RWPE2 (cell line): Measurements from ENCODE around the gene ZNF521.

Source experiments
- ATAC-seq: fragments of 200-7000 bp; cut with Tn5 transposase; 3 replicates; pipeline ENCODE4 v1.9.1; 2021; ENCODE audit warnings: low read depth
- DNase-seq: peaks from one replicate; pipeline ENCODE4 v3.0.0-alpha.2; 2020; ENCODE audit warnings: low spot score
- H3K27ac ChIP-seq: fragments of 450-650 bp; 2 replicates; pipeline ENCODE4 v1.5.1; 2017; ENCODE audit warnings: mild to moderate bottlenecking; ENCODE audit not compliant: poor library complexity, severe bottlenecking
- H3K27me3 ChIP-seq: fragments of 250-450 bp; sonication (Bioruptor Pico); 2 replicates; pipeline ENCODE4 v1.5.1; 2021; ENCODE audit warnings: mild to moderate bottlenecking, moderate library complexity; ENCODE audit not compliant: insufficient read depth, poor library complexity, severe bottlenecking
- H3K36me3 ChIP-seq: fragments of 250-450 bp; sonication (Bioruptor Pico); 2 replicates; pipeline ENCODE4 v1.5.1; 2020; ENCODE audit warnings: low read depth, mild to moderate bottlenecking, moderate library complexity
- H3K4me1 ChIP-seq: fragments of 250-450 bp; sonication (Bioruptor Pico); 2 replicates; pipeline ENCODE4 v1.5.1; 2021; ENCODE audit warnings: mild to moderate bottlenecking, moderate library complexity; ENCODE audit not compliant: insufficient read depth, poor library complexity, severe bottlenecking
- H3K4me3 ChIP-seq: fragments of 250-450 bp; sonication (Bioruptor Pico); 2 replicates; pipeline ENCODE4 v1.5.1; 2021; ENCODE audit warnings: mild to moderate bottlenecking, moderate library complexity; ENCODE audit not compliant: severe bottlenecking
- H3K9me3 ChIP-seq: fragments of 250-450 bp; sonication (Bioruptor Pico); 2 replicates; pipeline ENCODE4 v1.5.1; 2021; ENCODE audit warnings: mild to moderate bottlenecking, moderate library complexity; ENCODE audit not compliant: severe bottlenecking
- TF ChIP-seq, protein P1 (sequence below): fragments of 450-650 bp; IDR thresholded peaks from one replicate; pipeline ENCODE4 v1.5.1; 2017; ENCODE audit warnings: mild to moderate bottlenecking, moderate library complexity; ENCODE audit not compliant: poor library complexity, severe bottlenecking

The ZNF521 gene

DNA sequence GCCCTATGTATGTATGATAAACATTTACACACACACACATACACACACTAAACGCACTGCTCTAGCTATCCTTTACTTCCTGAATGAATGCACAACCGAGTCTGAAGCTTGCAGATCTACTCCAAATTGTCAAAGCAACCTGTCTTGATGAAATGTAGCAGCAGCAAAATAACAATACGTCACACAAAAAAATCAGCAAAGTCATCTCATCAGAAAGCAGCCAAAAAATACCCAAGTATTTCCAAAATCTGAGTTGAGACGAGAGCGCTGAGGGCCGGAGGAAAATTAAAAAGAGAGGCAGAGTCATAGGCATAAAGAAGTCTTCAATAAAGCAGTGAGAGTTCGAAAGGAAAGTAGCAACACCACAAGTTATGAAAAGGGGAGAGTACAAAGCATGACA lies 67.7 kb downstream of the ZNF521 start:
- Histone ChIP-seq H3K9me3 (no peaks in the 10 kb centered on the region), H3K36me3 (no peaks in the 10 kb centered on the region), H3K4me3 (no peak overlapping the region), H3K4me1 (no peaks in the 10 kb centered on the region), H3K27me3 (peaks cover 19% of the 10 kb centered on the region), H3K27ac (no peak overlapping the region)
- TF ChIP-seq, protein P1, sequence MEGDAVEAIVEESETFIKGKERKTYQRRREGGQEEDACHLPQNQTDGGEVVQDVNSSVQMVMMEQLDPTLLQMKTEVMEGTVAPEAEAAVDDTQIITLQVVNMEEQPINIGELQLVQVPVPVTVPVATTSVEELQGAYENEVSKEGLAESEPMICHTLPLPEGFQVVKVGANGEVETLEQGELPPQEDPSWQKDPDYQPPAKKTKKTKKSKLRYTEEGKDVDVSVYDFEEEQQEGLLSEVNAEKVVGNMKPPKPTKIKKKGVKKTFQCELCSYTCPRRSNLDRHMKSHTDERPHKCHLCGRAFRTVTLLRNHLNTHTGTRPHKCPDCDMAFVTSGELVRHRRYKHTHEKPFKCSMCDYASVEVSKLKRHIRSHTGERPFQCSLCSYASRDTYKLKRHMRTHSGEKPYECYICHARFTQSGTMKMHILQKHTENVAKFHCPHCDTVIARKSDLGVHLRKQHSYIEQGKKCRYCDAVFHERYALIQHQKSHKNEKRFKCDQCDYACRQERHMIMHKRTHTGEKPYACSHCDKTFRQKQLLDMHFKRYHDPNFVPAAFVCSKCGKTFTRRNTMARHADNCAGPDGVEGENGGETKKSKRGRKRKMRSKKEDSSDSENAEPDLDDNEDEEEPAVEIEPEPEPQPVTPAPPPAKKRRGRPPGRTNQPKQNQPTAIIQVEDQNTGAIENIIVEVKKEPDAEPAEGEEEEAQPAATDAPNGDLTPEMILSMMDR: no peak
- DNase-seq (no peak), ATAC-seq (no peak)

DNA sequence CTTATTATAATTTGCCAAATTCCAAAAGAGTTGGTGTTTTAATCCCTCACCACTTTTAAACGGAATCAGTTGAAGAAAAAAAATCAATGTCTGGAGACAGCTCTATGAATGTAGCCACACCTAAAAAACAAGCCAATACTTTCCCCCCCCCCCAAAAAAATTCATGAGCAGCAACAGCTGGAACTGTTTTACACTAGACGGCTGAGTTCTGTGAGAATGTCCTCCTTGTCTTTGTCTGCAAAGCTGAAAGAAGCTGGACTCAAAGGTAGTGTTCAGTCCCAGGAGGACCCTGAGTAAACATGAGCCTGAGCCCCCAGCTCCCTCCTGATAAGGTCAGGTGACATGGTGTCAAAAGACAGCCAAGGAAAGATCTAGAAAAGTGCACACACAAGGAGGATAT lies 68.2 kb downstream of the ZNF521 start:
- DNase-seq (no peak), ATAC-seq (no peak)
- Histone ChIP-seq H3K27me3 (peaks cover 19% of the 10 kb centered on the region), H3K27ac (no peak overlapping the region), H3K4me1 (no peaks in the 10 kb centered on the region), H3K36me3 (no peaks in the 10 kb centered on the region), H3K4me3 (no peak overlapping the region), H3K9me3 (no peaks in the 10 kb centered on the region)
- TF ChIP-seq, protein P1: no peak

DNA sequence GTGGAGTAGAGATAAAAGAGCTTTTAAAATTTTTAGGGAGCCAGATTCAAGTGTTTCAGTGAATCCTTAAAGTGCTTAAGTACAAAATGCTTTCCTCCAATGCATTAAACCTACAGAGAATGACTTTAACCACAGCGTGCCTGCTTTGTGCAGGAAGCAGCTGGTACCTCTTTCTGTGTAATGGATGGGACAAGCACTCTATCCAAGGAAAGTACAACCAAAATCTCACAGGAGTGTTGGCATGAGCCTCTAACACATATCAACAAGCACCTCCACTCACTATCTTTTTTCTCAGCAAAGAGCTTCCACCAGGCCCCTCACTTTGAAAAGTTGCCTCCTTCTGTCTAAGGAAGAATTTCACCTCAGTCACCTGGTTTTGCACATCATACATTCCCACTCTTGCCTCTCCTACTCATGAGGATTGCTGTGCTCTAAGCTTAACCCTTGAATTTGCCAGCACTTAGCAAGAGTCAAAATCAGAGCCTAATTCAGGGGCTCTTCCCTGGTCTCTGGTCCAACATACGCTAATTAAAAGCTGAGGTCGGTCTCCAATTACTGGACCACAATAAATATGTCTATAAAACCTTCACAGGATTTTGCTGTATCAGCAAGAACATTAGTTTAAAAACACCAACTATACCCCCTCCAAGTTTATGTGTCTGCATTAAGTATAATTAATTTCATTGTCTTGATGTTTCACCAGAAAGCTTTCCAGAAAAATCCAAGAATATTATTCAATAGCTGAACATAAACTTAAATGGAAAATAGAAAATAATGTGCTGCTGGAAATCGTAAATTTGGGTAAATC lies 68.9 kb downstream of the ZNF521 start:
- no peak overlapping the region for H3K27ac ChIP-seq
- TF ChIP-seq, protein P1: no peak
- no peaks in the 10 kb centered on the region for H3K36me3 ChIP-seq
- peaks cover 19% of the 10 kb centered on the region for H3K27me3 ChIP-seq
- no peak overlapping the region for H3K4me3 ChIP-seq
- DNase-seq (no peak), ATAC-seq (no peak)
- H3K4me1 ChIP-seq: no peaks in the 10 kb centered on the region
- H3K9me3 ChIP-seq: no peaks in the 10 kb centered on the region

DNA sequence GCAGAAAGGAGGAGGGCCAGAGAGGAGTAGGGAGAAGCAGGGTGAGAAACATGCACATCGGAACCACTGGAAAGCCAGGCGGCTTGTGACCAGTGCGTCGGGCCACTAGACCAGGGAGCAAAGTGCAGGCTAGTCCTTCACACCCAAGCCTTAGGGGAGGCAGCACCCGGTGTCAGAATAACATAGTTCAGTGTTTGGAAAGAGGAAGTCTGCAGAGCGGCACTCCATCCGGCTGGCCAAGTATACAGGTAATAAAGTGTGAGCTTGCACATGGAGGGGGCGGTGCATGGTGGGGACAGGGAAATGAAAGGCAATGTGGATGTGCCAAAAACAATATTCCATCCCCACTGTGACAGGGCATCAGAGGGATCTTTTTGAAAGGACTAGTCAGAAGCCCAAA lies 69.7 kb downstream of the ZNF521 start:
- TF ChIP-seq, protein P1: no peak
- Histone ChIP-seq H3K27ac (no peak overlapping the region), H3K4me1 (no peaks in the 10 kb centered on the region), H3K36me3 (no peaks in the 10 kb centered on the region), H3K9me3 (no peaks in the 10 kb centered on the region), H3K27me3 (peaks cover 19% of the 10 kb centered on the region), H3K4me3 (no peak overlapping the region)
- DNase-seq (no peak), ATAC-seq (no peak)

DNA sequence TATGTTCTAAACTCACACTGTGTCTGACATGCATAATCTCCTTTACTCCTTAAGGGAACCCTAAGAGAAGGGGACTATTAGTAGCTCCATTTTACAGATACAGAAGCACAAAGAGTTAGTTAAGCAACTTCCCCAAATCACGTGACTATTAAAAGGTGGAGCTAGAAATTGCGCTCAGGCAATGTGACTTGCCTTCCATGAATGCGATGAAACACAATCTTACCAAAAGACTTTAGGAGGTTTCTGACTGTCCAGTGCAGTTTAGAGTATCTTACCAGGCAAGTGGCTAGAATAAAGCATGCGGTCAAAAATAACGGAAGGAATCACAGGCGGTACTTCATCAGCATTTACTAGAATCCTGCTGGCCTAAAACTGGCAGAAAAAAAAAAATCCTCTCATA lies 70.4 kb downstream of the ZNF521 start:
- H3K9me3 ChIP-seq: no peaks in the 10 kb centered on the region
- no peaks in the 10 kb centered on the region for H3K4me1 ChIP-seq
- ATAC-seq (no peak), DNase-seq (no peak)
- TF ChIP-seq, protein P1: no peak
- H3K4me3 ChIP-seq: no peak overlapping the region
- no peaks in the 10 kb centered on the region for H3K36me3 ChIP-seq
- H3K27ac ChIP-seq: no peak overlapping the region
- peaks cover 19% of the 10 kb centered on the region for H3K27me3 ChIP-seq
